Gastrocnemius medialis (tissue), 4 donors: ENCODE measurements around the gene GSG1L2. TPM values are rescaled to one million over a fixed set of nuclear protein-coding genes. Genes with fewer than 3 reads are reported as not detected.

Experiments
- ATAC-seq, 2 donors: fragments of 150-250 bp; one replicate each; pipeline ENCODE4 v1.9.1; 2016
- DNase-seq, 2 donors: peaks; one replicate each; pipeline ENCODE4 v3.0.0-alpha.2; 2019
- H3K27ac ChIP-seq, 4 donors: fragments of 200-600 bp; sonication (generic); 1 replicate in 1 of 4; 2 replicates in 3 of 4; pipeline ENCODE4 v1.5.1; 2016 to 2018; ENCODE audit warnings: mild to moderate bottlenecking in 2 of 4, moderate library complexity in 1 of 4
- H3K27me3 ChIP-seq, 3 donors: fragments of 200-600 bp; sonication (generic) in 2 of 3; 1 replicate in 1 of 3; 2 replicates in 2 of 3; pipeline versions ENCODE4 v1.5.1 to v1.6.0; 2016 to 2019; ENCODE audit warnings: mild to moderate bottlenecking in 1 of 3, moderate library complexity in 1 of 3
- H3K36me3 ChIP-seq, 2 donors: fragments of 200-600 bp; sonication (generic) in 1 of 2; one replicate each; pipeline ENCODE4 v1.5.1; 2017 to 2018
- H3K4me1 ChIP-seq, 2 donors: fragments of 200-600 bp; sonication (generic) in 1 of 2; one replicate each; pipeline ENCODE4 v1.5.1; 2016 to 2017; ENCODE audit warnings: mild to moderate bottlenecking in 2 of 2
- H3K4me3 ChIP-seq, 4 donors: fragments of 200-600 bp; sonication (generic) in 3 of 4; 1 replicate in 1 of 4; 2 replicates in 3 of 4; pipeline ENCODE4 v1.5.1; 2016 to 2019; ENCODE audit warnings: mild to moderate bottlenecking in 2 of 4
- H3K9me3 ChIP-seq, 3 donors: fragments of 200-600 bp; sonication (generic) in 2 of 3; 1 replicate in 1 of 3; 2 replicates in 2 of 3; pipeline ENCODE4 v1.5.1; 2016 to 2019
- POLR2A ChIP-seq, 2 donors: fragments of 450-650 bp; IDR thresholded peaks; one replicate each; pipeline ENCODE4 v1.6.1; 2017; ENCODE audit warnings: antibody characterized with exemption in 2 of 2, mild to moderate bottlenecking in 2 of 2, moderate library complexity in 2 of 2
- in situ Hi-C, 4 donors: fragments of 200-750 bp; cut with MboI; loops; one replicate each; pipeline versions ENCODE4 v1.15.0 to v1.8.0; 2017; ENCODE audit warnings: low sequenced_read_pairs in 4 of 4
- intact Hi-C: fragments of 100-400 bp; cut with DNase I; formaldehyde crosslinking; loops from one replicate; pipeline ENCODE4 v1.15.1; 2023; ENCODE audit warnings: low total_unique reads
- total RNA-seq, 4 donors: library from RNA; depleted of rRNA; stranded (reverse); fragments of >200 nt; gene quantifications; one replicate each; pipeline versions ENCODE4 v1.1.0 to v1.2.3, GENCODE V29; 2016
- TF ChIP-seq, protein P1 (sequence below), 5 experiments: fragments of 450-650 bp in 3 of 5; fragments of 200-600 bp in 2 of 5; sonication (generic) in 2 of 5; IDR thresholded peaks in 4 of 5; conservative IDR thresholded peaks in 1 of 5; 1 replicate in 4 of 5; 2 replicates in 1 of 5; pipeline ENCODE4 v1.5.1; 2016 to 2019; ENCODE audit warnings: antibody characterized with exemption in 5 of 5, mild to moderate bottlenecking in 3 of 5, moderate library complexity in 3 of 5

Gene GSG1L2
- total RNA-seq = not detected

DNA sequence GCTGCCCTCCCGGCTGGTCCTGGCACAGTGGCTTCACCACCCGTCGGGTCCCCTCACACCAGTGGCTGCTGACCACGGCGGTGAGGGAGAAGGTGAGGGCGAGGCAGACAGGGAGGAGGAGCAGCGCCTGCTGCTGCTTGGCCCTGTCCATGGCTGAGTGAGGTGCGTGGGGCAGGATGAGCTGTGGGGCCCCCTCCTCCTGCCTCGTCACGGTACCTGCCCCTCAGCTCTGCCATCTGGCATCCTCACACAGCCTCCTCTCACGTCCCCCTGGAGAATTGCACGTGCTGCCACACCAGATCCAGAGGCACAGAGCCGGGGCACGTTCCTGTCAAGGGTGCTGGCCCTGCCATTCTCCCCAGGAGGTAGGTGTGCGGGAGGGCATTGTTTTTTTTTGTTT is at the start of gene GSG1L2:
Gene GSG1L2 (minus strand): TSS at position 159 of the 400 bp plus-strand sequence. CDS start 8 bp downstream, at position 151.
- DNase-seq = no peak
- Histone ChIP-seq H3K27me3 (no peaks in the 10 kb centered on the region), H3K9me3 (no peaks in the 10 kb centered on the region), H3K4me1 (no peaks in the 10 kb centered on the region), H3K36me3 (no peaks in the 10 kb centered on the region), H3K27ac (no peak within 1 kb of the TSS), H3K4me3 (no peak within 1 kb of the TSS)
- ATAC-seq = no peak
- in situ Hi-C loops (loop anchor here in 1 of 4 donors (25.0 kb wide), 1 partner anchor 90 kb away; the partner anchor contains the start of gene RCVRN), intact Hi-C loops (no loop called here)
- TF ChIP-seq, protein P1, sequence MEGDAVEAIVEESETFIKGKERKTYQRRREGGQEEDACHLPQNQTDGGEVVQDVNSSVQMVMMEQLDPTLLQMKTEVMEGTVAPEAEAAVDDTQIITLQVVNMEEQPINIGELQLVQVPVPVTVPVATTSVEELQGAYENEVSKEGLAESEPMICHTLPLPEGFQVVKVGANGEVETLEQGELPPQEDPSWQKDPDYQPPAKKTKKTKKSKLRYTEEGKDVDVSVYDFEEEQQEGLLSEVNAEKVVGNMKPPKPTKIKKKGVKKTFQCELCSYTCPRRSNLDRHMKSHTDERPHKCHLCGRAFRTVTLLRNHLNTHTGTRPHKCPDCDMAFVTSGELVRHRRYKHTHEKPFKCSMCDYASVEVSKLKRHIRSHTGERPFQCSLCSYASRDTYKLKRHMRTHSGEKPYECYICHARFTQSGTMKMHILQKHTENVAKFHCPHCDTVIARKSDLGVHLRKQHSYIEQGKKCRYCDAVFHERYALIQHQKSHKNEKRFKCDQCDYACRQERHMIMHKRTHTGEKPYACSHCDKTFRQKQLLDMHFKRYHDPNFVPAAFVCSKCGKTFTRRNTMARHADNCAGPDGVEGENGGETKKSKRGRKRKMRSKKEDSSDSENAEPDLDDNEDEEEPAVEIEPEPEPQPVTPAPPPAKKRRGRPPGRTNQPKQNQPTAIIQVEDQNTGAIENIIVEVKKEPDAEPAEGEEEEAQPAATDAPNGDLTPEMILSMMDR (IDR thresholded peaks at IDR 0.05 in 4 of 5, conservative IDR thresholded peaks at IDR 0.05 in 1 of 5) = no peak
- TF ChIP-seq POLR2A (IDR thresholded peaks at IDR 0.05) = no peak

DNA sequence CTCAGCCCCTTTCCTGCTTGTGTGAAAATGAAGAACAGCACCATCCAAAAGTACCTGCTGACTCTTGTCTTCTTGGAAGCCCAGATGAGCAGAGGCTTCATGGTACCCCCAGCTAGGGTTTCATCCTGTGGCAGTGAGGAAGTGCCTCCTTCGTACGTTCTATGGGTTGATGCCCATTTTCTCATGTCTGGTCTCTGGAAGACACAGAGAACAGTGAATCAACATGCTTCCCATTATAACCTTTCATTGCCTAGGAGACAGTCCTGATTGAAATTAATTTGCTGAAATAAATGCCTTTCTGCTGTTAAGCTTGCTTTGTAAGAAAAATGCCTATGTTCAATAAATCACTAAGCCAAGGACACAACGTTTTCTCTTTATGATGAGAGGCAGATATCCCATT is 46.7 kb upstream of the GSG1L2 start:
- intact Hi-C loops = no loop called here

DNA sequence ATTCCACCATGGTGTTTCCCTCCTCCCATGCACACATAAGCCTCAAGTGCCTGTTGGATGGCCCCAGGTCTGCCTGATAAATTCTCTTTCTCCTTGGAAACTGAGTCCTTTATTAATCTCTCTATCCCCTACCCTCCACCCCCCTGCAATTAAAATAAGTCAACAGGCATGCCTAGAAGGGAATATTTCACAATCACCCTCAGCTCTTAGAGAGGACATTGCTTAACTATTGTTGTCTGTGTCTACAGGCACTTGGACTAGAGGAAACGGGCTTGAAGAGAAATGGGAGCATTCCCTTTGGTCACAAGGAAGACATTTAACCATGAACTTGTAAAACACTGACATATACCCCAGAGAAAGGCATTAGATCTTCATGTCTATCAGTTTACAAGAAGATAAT is 43.7 kb upstream of the GSG1L2 start:
- H3K27me3 ChIP-seq = no peaks in the 10 kb centered on the region
- TF ChIP-seq, protein P1 (IDR thresholded peaks at IDR 0.05 in 4 of 5, conservative IDR thresholded peaks at IDR 0.05 in 1 of 5) = no peak
- no peak for TF ChIP-seq POLR2A (IDR thresholded peaks at IDR 0.05)
- H3K36me3 ChIP-seq = no peaks in the 10 kb centered on the region
- H3K4me1 ChIP-seq = no peaks in the 10 kb centered on the region
- in situ Hi-C loops = no loop called here
- no peak overlapping the region for H3K4me3 ChIP-seq
- ATAC-seq = no peak
- no peak overlapping the region for H3K27ac ChIP-seq
- intact Hi-C loops = no loop called here
- no peaks in the 10 kb centered on the region for H3K9me3 ChIP-seq
- no peak for DNase-seq

More for the DNA sequence above, 46.7 kb upstream of the GSG1L2 start:
- ATAC-seq (no peak), DNase-seq (no peak)
- Histone ChIP-seq H3K27ac (no peak overlapping the region), H3K36me3 (no peaks in the 10 kb centered on the region), H3K4me1 (no peaks in the 10 kb centered on the region), H3K27me3 (no peaks in the 10 kb centered on the region), H3K9me3 (no peaks in the 10 kb centered on the region), H3K4me3 (no peak overlapping the region)
- no peak for TF ChIP-seq POLR2A (IDR thresholded peaks at IDR 0.05)
- TF ChIP-seq, protein P1 (IDR thresholded peaks at IDR 0.05 in 4 of 5, conservative IDR thresholded peaks at IDR 0.05 in 1 of 5) = no peak
- in situ Hi-C loops = no loop called here

DNA sequence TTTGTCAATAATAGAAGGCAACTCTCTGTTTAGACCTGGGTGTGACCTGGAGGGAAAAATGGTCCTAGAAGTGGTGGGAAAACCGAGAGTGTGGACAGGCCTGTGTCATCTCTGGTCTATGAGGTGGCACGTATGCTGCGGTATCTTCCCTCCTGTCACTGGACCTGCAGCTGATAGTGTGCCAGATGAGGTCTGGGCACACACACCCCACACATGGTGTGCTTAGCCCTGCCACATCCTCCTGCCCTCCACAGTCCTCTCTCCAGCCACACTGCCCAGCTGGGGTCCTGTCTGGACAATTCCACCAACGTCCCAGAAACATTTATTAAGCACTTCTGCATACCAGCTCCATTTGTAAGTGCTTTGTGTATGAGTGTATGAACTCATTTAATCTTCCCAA is 41.1 kb upstream of the GSG1L2 start:
- intact Hi-C loops (no loop called here), in situ Hi-C loops (no loop called here)
- ATAC-seq = no peak

More for the DNA sequence above, 41.1 kb upstream of the GSG1L2 start:
- TF ChIP-seq POLR2A (IDR thresholded peaks at IDR 0.05) = no peak
- TF ChIP-seq, protein P1 (IDR thresholded peaks at IDR 0.05 in 4 of 5, conservative IDR thresholded peaks at IDR 0.05 in 1 of 5) = no peak
- Histone ChIP-seq H3K9me3 (no peaks in the 10 kb centered on the region), H3K36me3 (no peaks in the 10 kb centered on the region), H3K27ac (no peak overlapping the region), H3K4me3 (no peak overlapping the region), H3K27me3 (no peaks in the 10 kb centered on the region), H3K4me1 (no peaks in the 10 kb centered on the region)
- DNase-seq = no peak
